Neural progenitor cell (in vitro differentiated cells): ENCODE results near the gene MOV10L1. TPM values are rescaled to one million over a fixed set of nuclear protein-coding genes. Genes with fewer than 3 reads are reported as not detected.

Experiments used
- DNase-seq: peaks from one replicate; pipeline ENCODE4 v3.0.0-alpha.2; 2016; ENCODE audit warnings: low spot score
- H2AFZ ChIP-seq: fragments of 200-600 bp; sonication (generic); replicated peaks from 2 replicates; pipeline ENCODE4 v1.6.1; 2016; ENCODE audit warnings: antibody characterized with exemption
- H3F3A ChIP-seq: fragments of 200-600 bp; sonication (generic); 2 replicates; pipeline ENCODE4 v1.6.1; 2016; ENCODE audit warnings: antibody characterized with exemption, low read depth
- H3K27ac ChIP-seq: fragments of 200-600 bp; sonication (generic); 2 replicates; pipeline ENCODE4 v1.5.1; 2016; ENCODE audit warnings: mild to moderate bottlenecking
- H3K27me3 ChIP-seq: fragments of 200-600 bp; sonication (generic); 2 replicates; pipeline ENCODE4 v1.6.1; 2016; ENCODE audit warnings: mild to moderate bottlenecking, moderate library complexity
- H3K36me3 ChIP-seq: fragments of 200-600 bp; sonication (generic); 2 replicates; pipeline ENCODE4 v1.5.1; 2016
- H3K4me1 ChIP-seq: fragments of 200-600 bp; sonication (generic); 2 replicates; pipeline ENCODE4 v1.6.1; 2016; ENCODE audit warnings: mixed run types
- H3K4me2 ChIP-seq: fragments of 200-600 bp; sonication (generic); 2 replicates; pipeline ENCODE4 v1.6.1; 2016
- H3K4me3 ChIP-seq: fragments of 200-600 bp; sonication (generic); 2 replicates; pipeline ENCODE4 v1.5.1; 2016
- H3K79me2 ChIP-seq: fragments of 200-600 bp; sonication (generic); 2 replicates; pipeline ENCODE4 v1.6.1; 2016; ENCODE audit warnings: low read depth
- H3K9ac ChIP-seq: fragments of 200-600 bp; sonication (generic); 2 replicates; pipeline ENCODE4 v1.6.1; 2016
- H3K9me3 ChIP-seq: fragments of 200-600 bp; sonication (generic); 2 replicates; pipeline ENCODE4 v1.5.1; 2016; ENCODE audit warnings: low read depth
- H4K20me1 ChIP-seq: fragments of 200-600 bp; sonication (generic); 2 replicates; pipeline ENCODE4 v1.6.1; 2016; ENCODE audit warnings: low read depth
- H3K27ac Mint-ChIP-seq: 3 replicates; pipeline ENCODE4 v1.8.0; 2021; ENCODE audit warnings: mixed read lengths
- H3K27me3 Mint-ChIP-seq: 2 replicates; pipeline ENCODE4 v1.8.0; 2022; ENCODE audit warnings: low read depth, mild to moderate bottlenecking, inconsistent platforms, moderate library complexity, mixed read lengths; ENCODE audit not compliant: insufficient read depth
- H3K36me3 Mint-ChIP-seq: 3 replicates; pipeline ENCODE4 v1.8.0; 2021; ENCODE audit warnings: mixed read lengths
- H3K4me1 Mint-ChIP-seq: 3 replicates; pipeline ENCODE4 v1.8.0; 2021; ENCODE audit warnings: mixed read lengths
- H3K4me3 Mint-ChIP-seq: 3 replicates; pipeline ENCODE4 v1.8.0; 2021; ENCODE audit warnings: mild to moderate bottlenecking, moderate library complexity, mixed read lengths
- H3K9me3 Mint-ChIP-seq: 3 replicates; pipeline ENCODE4 v1.8.0; 2020; ENCODE audit warnings: mixed read lengths
- CTCF ChIP-seq: fragments of 200-600 bp; sonication (generic); IDR thresholded peaks from 2 replicates; pipeline ENCODE4 v1.5.1; 2017; ENCODE audit warnings: antibody characterized with exemption, mild to moderate bottlenecking
- EZH2 ChIP-seq: fragments of 200-600 bp; sonication (generic); IDR thresholded peaks from 2 replicates; pipeline ENCODE4 v1.6.1; 2017; ENCODE audit warnings: antibody characterized with exemption, mild to moderate bottlenecking, moderate library complexity
- EZH2phosphoT487 ChIP-seq: fragments of 200-600 bp; sonication (generic); IDR thresholded peaks from 2 replicates; pipeline ENCODE4 v1.6.1; 2017; ENCODE audit warnings: antibody characterized with exemption
- total RNA-seq: library from RNA; depleted of rRNA; stranded (reverse); fragments of >200 nt; gene quantifications from 2 replicates; pipeline ENCODE4 v1.2.3, GENCODE V29; 2015; ENCODE audit warnings: low replicate concordance

MOV10L1 gene
- total RNA-seq, 1 donor from 2014 or later, result not detected

DNA sequence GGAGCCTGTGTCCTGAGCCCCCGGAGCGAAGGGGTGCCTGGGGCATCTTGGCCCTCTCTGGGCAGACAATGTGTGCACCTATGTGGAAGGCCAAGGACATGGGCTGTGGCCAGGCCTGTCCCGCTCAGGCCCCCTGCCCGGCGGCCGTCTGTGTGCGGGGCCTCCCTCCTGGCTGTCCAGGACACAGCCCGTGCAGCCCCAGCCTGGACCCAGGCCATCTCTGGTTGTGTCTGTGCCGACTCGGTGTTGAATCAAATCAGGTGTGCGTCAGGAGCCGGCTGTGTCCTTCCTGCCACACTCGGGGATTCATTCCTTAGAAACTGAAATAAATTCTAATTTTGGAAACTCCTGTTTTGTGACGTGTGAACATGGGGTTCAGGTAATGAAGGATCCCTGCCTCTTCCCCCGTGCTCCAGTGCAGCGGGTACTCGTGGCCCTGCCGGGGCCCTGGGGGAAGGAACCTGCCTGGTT, 109.5 kb downstream of the MOV10L1 start:
- H3K4me1 ChIP-seq, result peaks cover 10% of the 10 kb centered on the region

GRCh38 chr22:50199829-50200460, 110.1 kb downstream of the MOV10L1 start:
- Histone ChIP-seq H3K27ac (no peak overlapping the region), H3K36me3 (peaks cover 12% of the 10 kb centered on the region), H3K4me2 (peak overlapping the region; percentile 97), H3F3A (peaks cover 21% of the 10 kb centered on the region), H4K20me1 (peaks cover 37% of the 10 kb centered on the region), H3K4me1 (peaks cover 10% of the 10 kb centered on the region), H3K27me3 (peaks cover 7% of the 10 kb centered on the region), H3K9me3 (no peaks in the 10 kb centered on the region), H2AFZ (peak overlapping the region; percentile 74), H3K4me3 (peak overlapping the region; percentile 84), H3K79me2 (peaks cover 27% of the 10 kb centered on the region), H3K9ac (peak overlapping the region; percentile 45)
- peak overlapping the region; percentile 82 for H3K4me3 Mint-ChIP-seq
- H3K27ac Mint-ChIP-seq, result no peak overlapping the region
- H3K27me3 Mint-ChIP-seq, result peaks cover 4% of the 10 kb centered on the region
- H3K36me3 Mint-ChIP-seq, result peaks cover 22% of the 10 kb centered on the region
- DNase-seq, result peak; percentile 61
- H3K9me3 Mint-ChIP-seq, result peaks cover 4% of the 10 kb centered on the region
- TF ChIP-seq EZH2, result no peak
- no peak for TF ChIP-seq EZH2phosphoT487
- no peak for TF ChIP-seq CTCF
- peaks cover 16% of the 10 kb centered on the region for H3K4me1 Mint-ChIP-seq

More for the DNA sequence above, 109.5 kb downstream of the MOV10L1 start:
- Histone ChIP-seq H3K4me3 (no peak overlapping the region), H3K9ac (no peak overlapping the region), H3K9me3 (no peaks in the 10 kb centered on the region), H3K27ac (no peak overlapping the region), H3K4me2 (peak overlapping the region; percentile 97), H2AFZ (no peak overlapping the region), H4K20me1 (peaks cover 39% of the 10 kb centered on the region), H3K79me2 (peaks cover 27% of the 10 kb centered on the region), H3F3A (peaks cover 21% of the 10 kb centered on the region), H3K36me3 (peaks cover 12% of the 10 kb centered on the region), H3K27me3 (peaks cover 7% of the 10 kb centered on the region)
- no peak for TF ChIP-seq EZH2
- no peak for TF ChIP-seq EZH2phosphoT487
- TF ChIP-seq CTCF, result no peak
- no peak for DNase-seq
- Mint-ChIP-seq H3K27ac (no peak overlapping the region), H3K9me3 (peaks cover 4% of the 10 kb centered on the region), H3K4me3 (peak overlapping the region; percentile 82), H3K27me3 (peaks cover 4% of the 10 kb centered on the region), H3K4me1 (peaks cover 16% of the 10 kb centered on the region), H3K36me3 (peaks cover 17% of the 10 kb centered on the region)

GRCh38 chr22:50200461-50201190, 110.8 kb downstream of the MOV10L1 start, which contains the start of gene SELENOO:
TSS of gene SELENOO (plus strand) at chr22:50201011. CDS start at chr22:50201037, 26 bp downstream.
- Histone ChIP-seq H3K4me3 (peak within 1 kb of the TSS; percentile 84), H4K20me1 (peaks cover 38% of the 10 kb centered on the region), H3K4me2 (peak within 1 kb of the TSS; percentile 97), H3K9me3 (no peaks in the 10 kb centered on the region), H3K27ac (no peak within 1 kb of the TSS), H3K9ac (peak within 1 kb of the TSS; percentile 45), H3K4me1 (peaks cover 10% of the 10 kb centered on the region), H3F3A (peaks cover 21% of the 10 kb centered on the region), H2AFZ (peak within 1 kb of the TSS; percentile 74), H3K79me2 (peaks cover 27% of the 10 kb centered on the region), H3K36me3 (peaks cover 12% of the 10 kb centered on the region), H3K27me3 (peaks cover 7% of the 10 kb centered on the region)
- H3K36me3 Mint-ChIP-seq, result peaks cover 27% of the 10 kb centered on the region
- H3K27me3 Mint-ChIP-seq, result peaks cover 4% of the 10 kb centered on the region
- H3K9me3 Mint-ChIP-seq, result peaks cover 4% of the 10 kb centered on the region
- peak; percentile 94 for DNase-seq
- no peak within 1 kb of the TSS for H3K27ac Mint-ChIP-seq
- H3K4me1 Mint-ChIP-seq, result peaks cover 16% of the 10 kb centered on the region
- TF ChIP-seq CTCF (no peak), EZH2phosphoT487 (no peak), EZH2 (no peak)
- peak within 1 kb of the TSS; percentile 91 for H3K4me3 Mint-ChIP-seq
